Measurements from ENCODE around the gene ZER1. TPM values are rescaled to one million over a fixed set of nuclear protein-coding genes. Genes with fewer than 3 reads are reported as not detected.

ZER1 gene
- total RNA-seq, 2 donors from 2014 or later, result 33.0 to 33.8 TPM

DNA sequence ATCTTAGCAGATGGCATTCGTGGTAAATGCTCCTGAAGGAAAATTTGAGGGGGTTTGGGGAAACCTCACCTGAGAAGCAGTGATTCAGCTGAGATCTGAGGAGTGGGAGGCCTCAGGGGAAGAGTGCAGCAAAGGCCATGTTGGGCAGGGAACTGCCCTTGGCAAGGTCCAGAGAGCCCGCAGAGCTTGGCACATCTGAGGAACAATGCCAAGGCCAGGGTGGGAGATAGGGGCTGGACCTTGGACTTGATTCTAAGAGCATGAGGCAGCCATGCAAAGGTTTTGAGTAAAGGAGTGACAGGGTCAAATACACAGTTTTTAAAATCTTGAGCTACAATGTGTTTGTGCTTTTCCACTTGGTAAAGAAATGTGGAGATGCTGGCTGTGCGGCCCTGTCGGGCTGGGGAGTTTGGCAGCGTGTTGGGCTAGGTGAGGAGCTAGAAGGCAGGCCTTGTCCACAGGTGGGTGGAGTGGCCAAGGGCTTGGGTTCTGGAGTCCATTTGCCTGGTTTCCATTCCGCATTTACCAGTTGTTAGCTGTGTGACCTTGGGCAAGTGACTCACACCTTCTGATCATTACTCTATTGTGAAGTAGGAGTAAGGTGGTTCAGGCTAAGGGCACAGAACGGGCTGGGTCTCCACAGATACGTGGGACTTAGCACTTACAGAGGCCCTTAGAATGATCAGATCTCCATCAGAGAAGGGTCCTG, 21.4 kb upstream of the ZER1 start:
- no peak overlapping the region for H3K27ac ChIP-seq (ENCODE audit: low read depth, low read length)
- Mint-ChIP-seq H3K27ac (no peak overlapping the region), H3K36me3 (ENCODE audit: low read depth) (peaks cover 51% of the 10 kb centered on the region), H3K4me1 (peaks cover 6% of the 10 kb centered on the region), H3K27me3 (ENCODE audit: insufficient read depth) (no peaks in the 10 kb centered on the region), H3K4me3 (no peak overlapping the region), H3K9me3 (no peaks in the 10 kb centered on the region)
- H3K4me1 ChIP-seq (ENCODE audit: control insufficient read depth, insufficient read depth, low read length), result peaks cover 6% of the 10 kb centered on the region
- no peak for DNase-seq
- peaks cover 56% of the 10 kb centered on the region for H3K36me3 ChIP-seq (ENCODE audit: control insufficient read depth, insufficient read depth, low read length)
- no peak overlapping the region for H3K4me3 ChIP-seq (ENCODE audit: low read length)
- TF ChIP-seq, protein P1, sequence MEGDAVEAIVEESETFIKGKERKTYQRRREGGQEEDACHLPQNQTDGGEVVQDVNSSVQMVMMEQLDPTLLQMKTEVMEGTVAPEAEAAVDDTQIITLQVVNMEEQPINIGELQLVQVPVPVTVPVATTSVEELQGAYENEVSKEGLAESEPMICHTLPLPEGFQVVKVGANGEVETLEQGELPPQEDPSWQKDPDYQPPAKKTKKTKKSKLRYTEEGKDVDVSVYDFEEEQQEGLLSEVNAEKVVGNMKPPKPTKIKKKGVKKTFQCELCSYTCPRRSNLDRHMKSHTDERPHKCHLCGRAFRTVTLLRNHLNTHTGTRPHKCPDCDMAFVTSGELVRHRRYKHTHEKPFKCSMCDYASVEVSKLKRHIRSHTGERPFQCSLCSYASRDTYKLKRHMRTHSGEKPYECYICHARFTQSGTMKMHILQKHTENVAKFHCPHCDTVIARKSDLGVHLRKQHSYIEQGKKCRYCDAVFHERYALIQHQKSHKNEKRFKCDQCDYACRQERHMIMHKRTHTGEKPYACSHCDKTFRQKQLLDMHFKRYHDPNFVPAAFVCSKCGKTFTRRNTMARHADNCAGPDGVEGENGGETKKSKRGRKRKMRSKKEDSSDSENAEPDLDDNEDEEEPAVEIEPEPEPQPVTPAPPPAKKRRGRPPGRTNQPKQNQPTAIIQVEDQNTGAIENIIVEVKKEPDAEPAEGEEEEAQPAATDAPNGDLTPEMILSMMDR (conservative IDR thresholded peaks at IDR 0.05), result no peak
- no peaks in the 10 kb centered on the region for H3K27me3 ChIP-seq (ENCODE audit: control insufficient read depth, insufficient read depth, low read length, poor library complexity, severe bottlenecking)
- H3K9me3 ChIP-seq (ENCODE audit: control insufficient read depth, low read length), result no peaks in the 10 kb centered on the region
- no peak overlapping the region for H3K9ac ChIP-seq (ENCODE audit: extremely low read depth, low read length, poor library complexity, severe bottlenecking)
- 90 to 92% methylated on average over 6 to 8 of the region's 8 CpGs for WGBS, 2 experiments (ENCODE audit: insufficient coverage in 1 of 2, insufficient read length in 1 of 2)

DNA sequence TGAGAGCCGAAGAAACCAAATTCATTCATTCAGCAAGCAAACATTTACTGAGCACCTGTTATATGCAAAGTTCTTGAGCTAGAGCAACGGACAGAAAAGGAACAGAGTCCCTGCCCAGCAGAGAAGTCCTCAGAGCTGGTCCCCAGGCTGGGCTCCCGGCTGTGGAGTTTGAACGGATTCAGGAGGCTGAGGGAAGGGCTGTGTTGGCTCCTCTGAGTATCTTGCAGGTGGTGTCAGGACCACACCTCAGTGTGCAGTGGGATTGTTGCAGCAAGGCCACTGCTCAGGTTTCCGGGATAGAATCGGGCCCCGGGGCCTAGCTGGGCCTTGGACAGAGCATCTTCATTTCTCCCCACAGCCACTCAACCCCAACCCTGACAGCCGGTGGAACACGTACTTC, 20.4 kb upstream of the ZER1 start:
- H3K27ac Mint-ChIP-seq, result no peak overlapping the region
- WGBS, 2 experiments (ENCODE audit: insufficient coverage in 1 of 2, insufficient read length in 1 of 2), result 96 to 97% methylated on average over 3 to 9 of the region's 9 CpGs
- no peaks in the 10 kb centered on the region for H3K27me3 Mint-ChIP-seq (ENCODE audit: insufficient read depth)

DNA sequence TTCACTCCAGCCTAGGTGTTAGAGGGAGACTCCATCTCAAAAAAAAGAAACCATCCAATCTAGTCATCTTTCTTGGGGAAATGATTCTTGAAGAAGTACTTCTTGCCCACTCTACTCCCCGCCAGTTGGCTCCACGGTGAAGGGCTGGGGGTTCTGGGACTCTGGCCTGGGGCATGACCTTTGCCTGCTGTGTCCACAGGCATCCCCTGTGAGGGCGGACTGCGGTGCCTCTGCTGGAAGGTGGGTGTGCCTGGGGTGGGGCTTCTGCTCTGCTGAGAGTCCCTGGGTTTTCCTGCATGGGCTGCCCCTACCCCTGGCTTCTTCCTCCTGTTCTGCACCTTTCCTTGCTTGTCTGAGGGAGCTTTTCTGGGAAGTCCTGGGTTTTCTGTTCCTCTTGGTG, 18.8 kb upstream of the ZER1 start:
- H3K27ac ChIP-seq (ENCODE audit: low read depth, low read length), result no peak overlapping the region
- H3K9ac ChIP-seq (ENCODE audit: extremely low read depth, low read length, poor library complexity, severe bottlenecking), result no peak overlapping the region
- TF ChIP-seq, protein P1 (conservative IDR thresholded peaks at IDR 0.05), result no peak
- no peaks in the 10 kb centered on the region for H3K9me3 ChIP-seq (ENCODE audit: control insufficient read depth, low read length)
- Mint-ChIP-seq H3K9me3 (no peaks in the 10 kb centered on the region), H3K36me3 (ENCODE audit: low read depth) (peaks cover 44% of the 10 kb centered on the region), H3K27me3 (ENCODE audit: insufficient read depth) (no peaks in the 10 kb centered on the region), H3K4me1 (peaks cover 12% of the 10 kb centered on the region), H3K4me3 (no peak overlapping the region), H3K27ac (no peak overlapping the region)
- WGBS, 2 experiments (ENCODE audit: insufficient coverage in 1 of 2, insufficient read length in 1 of 2), result 95% methylated on average over 4 of the region's 4 CpGs; no CpG with 5 or more reads in 1 of the 2 experiments
- no peaks in the 10 kb centered on the region for H3K27me3 ChIP-seq (ENCODE audit: control insufficient read depth, insufficient read depth, low read length, poor library complexity, severe bottlenecking)
- no peak for DNase-seq
- peaks cover 47% of the 10 kb centered on the region for H3K36me3 ChIP-seq (ENCODE audit: control insufficient read depth, insufficient read depth, low read length)
- H3K4me1 ChIP-seq (ENCODE audit: control insufficient read depth, insufficient read depth, low read length), result peaks cover 7% of the 10 kb centered on the region
- H3K4me3 ChIP-seq (ENCODE audit: low read length), result no peak overlapping the region

More for the DNA sequence above, 20.4 kb upstream of the ZER1 start:
- H3K9me3 Mint-ChIP-seq, result no peaks in the 10 kb centered on the region
- no peak overlapping the region for H3K4me3 ChIP-seq (ENCODE audit: low read length)
- peaks cover 51% of the 10 kb centered on the region for H3K36me3 ChIP-seq (ENCODE audit: control insufficient read depth, insufficient read depth, low read length)
- H3K9ac ChIP-seq (ENCODE audit: extremely low read depth, low read length, poor library complexity, severe bottlenecking), result no peak overlapping the region
- H3K9me3 ChIP-seq (ENCODE audit: control insufficient read depth, low read length), result no peaks in the 10 kb centered on the region
- TF ChIP-seq, protein P1 (conservative IDR thresholded peaks at IDR 0.05), result no peak
- peaks cover 47% of the 10 kb centered on the region for H3K36me3 Mint-ChIP-seq (ENCODE audit: low read depth)
- no peak overlapping the region for H3K4me3 Mint-ChIP-seq
- peaks cover 12% of the 10 kb centered on the region for H3K4me1 Mint-ChIP-seq
- H3K27me3 ChIP-seq (ENCODE audit: control insufficient read depth, insufficient read depth, low read length, poor library complexity, severe bottlenecking), result no peaks in the 10 kb centered on the region
- no peak overlapping the region for H3K27ac ChIP-seq (ENCODE audit: low read depth, low read length)
- no peak for DNase-seq
- peaks cover 7% of the 10 kb centered on the region for H3K4me1 ChIP-seq (ENCODE audit: control insufficient read depth, insufficient read depth, low read length)

Measured in endodermal cell (in vitro differentiated cells).